SK-MEL-5 (cell line): ENCODE measurements around the gene SLC45A3. TPM values are rescaled to one million over a fixed set of nuclear protein-coding genes. Genes with fewer than 3 reads are reported as not detected.

Source experiments
- DNase-seq: peaks from one replicate; pipeline ENCODE4 v3.0.0-alpha.2; 2016; ENCODE audit warnings: low read depth, low spot score
- in situ Hi-C: cut with HindIII; loops from 2 replicates; pipeline ENCODE4 v1.10.0; 2016; ENCODE audit warnings: low sequenced_read_pairs, high pct_unique_total_duplicates, low pct_unique_long_range_greater_than_20kb
- total RNA-seq: library from RNA; depleted of rRNA; stranded (reverse); fragments of >200 nt; shearing (Covaris generic); gene quantifications from 2 replicates; pipeline ENCODE4 v1.2.3, GENCODE V29; 2014

Gene SLC45A3
- total RNA-seq, 1 experiment from 2014 or later: 5.5 TPM

DNA sequence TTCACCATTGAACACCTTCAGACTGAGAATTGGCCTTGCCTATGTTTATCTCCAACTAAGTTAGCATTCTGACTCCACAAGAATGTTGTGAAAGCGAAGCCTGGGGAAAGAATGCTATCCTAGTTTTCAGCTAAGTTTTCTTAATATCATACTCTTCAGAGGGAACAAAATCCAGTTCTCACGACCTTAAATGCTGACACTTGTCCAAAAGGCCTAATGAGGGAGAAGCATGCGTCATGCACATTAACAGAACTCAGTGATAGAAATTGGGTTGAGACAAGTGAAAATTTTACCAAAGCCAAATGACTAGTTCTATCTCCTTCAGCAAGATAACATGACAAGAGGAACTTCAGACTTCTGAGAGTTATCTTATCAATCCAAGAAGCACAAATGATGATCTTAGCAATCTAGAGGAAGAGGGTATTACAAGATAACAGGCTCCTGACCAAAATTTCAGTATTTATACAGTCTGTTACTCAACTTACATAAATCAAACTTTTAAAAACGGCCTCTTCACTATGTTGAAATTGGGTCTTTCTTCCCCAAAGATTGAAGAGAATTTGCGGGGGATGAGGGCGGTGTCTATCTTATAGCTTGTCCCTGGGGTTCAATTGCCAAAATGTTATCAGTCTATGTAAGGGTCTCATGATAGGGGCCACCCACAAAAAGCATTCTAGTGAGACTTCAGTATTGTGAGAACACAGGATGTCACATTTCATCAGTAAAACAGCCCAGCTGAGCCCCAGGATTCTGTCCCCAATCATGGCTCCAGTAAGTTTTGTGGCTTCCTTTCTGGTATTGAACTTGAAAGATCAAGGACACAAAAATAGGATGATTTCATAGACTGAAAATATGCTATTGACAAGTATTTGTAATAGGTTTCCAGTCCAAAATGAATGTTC, 26.5 kb upstream of the SLC45A3 start:
- in situ Hi-C loops: no loop called here
- DNase-seq: no peak

DNA sequence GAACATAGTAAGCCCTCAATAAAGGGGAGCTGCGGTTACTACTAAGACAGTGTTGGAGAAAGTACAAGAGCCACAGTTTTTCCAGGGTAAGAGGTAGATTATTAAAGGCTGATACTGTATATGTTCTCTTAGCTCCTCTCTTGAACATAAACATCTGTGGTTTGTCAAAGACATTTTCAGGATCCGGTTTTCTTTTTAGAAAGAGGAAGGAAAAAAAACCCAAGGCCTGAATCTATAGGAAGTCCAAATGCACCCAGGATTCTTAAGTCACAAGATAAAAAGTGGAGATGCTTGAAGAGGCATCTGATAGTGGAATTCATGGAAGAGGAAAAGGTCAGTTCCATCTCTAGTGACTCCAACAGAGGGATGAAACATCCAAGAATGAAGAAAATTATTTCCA, 24.6 kb upstream of the SLC45A3 start:
- in situ Hi-C loops: no loop called here
- DNase-seq: no peak

DNA sequence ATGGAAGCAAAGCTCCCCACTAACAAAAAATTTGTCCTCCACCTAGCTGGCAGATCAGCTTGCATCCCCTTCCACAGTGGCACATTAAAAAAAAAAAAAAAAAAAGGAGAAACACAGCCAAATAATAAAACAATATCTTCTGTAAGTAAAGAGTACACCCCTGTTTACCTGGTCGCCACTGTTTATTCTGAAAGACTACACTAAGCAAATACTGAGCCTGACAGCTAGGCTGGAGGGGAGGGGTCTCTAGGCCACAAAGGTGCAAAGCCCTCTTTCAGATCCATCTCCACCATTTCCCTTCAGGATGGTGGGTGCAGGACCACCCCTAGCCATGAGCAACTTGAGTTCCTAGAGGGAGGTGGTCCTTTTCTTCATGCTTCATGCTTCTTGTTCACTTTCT, 22.8 kb upstream of the SLC45A3 start:
- in situ Hi-C loops: no loop called here
- DNase-seq: no peak

DNA sequence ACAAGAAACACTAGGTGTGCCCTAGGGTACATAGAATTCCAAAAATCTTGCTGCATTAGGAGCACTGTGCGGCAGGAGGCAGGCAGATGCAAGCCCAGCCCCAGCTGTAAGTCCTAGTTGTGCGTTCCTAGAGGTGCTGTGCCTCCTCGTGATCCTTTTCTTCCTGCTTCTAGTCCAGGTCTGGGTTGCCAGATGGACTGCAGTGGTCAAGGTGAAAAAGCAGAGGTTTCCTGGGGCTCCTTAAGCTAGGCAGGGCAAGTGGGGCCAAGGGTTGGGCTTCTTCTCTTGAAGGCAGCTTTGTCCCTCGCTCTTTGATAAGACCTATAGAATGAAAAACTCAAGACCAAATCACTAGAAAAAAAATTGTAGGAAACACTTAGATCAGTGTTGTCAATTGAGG, 21.6 kb upstream of the SLC45A3 start:
- in situ Hi-C loops: no loop called here
- DNase-seq: no peak

DNA sequence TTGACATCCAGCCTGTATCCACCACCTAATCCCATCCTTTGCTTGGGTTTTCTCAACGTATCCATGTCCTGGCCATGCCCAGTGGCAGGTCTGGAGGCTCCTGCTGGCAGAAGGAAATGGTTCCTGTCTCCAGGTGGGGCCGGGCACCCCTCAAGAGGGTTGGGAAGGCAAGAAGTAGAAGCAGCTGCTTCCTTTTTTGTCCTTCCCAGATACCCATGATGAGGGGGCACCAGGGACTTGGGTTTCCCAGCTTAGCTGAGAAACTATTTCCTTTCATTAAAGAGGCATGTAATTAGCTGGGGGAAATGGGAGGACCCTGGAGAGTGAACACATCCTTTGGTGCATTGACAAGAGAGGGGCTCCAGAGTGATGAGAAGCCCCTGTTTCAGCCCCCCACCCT, 21.1 kb upstream of the SLC45A3 start:
- in situ Hi-C loops: no loop called here
- no peak for DNase-seq

DNA sequence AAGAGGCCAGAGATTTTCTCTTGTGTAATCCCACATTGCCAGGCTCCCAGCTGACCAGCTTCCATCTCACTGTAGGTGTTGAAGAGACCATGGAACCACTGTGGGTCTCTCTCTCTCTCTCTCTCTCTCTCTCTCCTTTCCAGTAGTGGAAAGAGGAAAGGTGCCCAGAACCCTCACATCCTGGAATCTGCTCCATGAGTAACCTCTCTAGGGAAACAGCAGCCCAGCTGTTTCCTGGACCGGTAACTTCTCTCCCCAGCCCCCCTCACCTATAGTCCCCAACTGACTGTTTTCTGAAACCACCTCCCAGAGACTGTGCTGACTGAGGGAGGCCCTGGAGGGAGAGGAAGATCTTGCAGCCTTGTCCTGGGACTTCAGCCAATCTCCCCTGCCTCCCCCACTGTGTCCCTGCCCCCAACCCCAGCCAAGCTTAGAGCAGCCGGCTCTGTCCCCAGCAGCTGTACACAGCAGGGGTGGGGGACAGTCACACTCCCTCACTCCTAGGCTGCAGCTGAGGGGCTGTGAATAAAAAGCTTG, 20.6 kb upstream of the SLC45A3 start:
- in situ Hi-C loops: no loop called here
- DNase-seq: no peak

DNA sequence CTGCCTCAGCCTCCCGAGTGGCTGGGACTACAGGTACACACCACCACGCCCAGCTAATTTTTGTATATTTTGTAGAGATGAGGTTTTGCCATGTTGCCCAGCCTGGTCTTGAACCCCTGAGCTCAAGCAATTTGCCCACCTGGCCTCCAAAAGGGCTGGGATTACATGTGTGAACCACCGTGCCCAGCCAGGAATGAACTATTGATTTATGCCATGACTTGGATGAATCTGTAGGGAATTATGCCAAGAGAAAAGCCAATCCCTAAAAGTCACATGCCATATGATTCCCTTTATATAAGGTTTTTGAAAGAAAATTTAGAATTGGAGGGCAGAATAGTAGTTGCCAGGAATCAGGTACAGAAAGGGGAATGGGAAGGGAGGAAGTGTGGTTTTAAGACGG, 19.1 kb upstream of the SLC45A3 start:
- in situ Hi-C loops: no loop called here
- no peak for DNase-seq

DNA sequence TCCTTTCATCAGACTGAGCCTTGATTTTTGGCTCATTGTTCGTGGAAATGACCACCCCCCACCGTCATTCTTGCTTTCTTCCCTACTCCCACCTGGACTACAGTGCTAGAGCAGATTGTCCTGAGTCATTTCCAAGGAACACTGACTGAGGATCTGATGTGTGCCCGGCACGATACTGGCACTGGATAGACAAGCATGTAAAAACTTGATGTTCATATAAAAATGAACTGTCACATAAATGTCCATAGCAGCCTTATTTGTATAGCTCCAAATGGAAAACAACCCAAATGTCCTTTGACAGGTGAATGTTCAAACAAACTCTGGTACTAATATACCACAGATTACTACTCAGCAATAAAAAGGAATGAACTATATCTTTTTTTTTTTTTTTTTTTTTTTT, 18.6 kb upstream of the SLC45A3 start:
- in situ Hi-C loops: no loop called here
- DNase-seq: no peak

DNA sequence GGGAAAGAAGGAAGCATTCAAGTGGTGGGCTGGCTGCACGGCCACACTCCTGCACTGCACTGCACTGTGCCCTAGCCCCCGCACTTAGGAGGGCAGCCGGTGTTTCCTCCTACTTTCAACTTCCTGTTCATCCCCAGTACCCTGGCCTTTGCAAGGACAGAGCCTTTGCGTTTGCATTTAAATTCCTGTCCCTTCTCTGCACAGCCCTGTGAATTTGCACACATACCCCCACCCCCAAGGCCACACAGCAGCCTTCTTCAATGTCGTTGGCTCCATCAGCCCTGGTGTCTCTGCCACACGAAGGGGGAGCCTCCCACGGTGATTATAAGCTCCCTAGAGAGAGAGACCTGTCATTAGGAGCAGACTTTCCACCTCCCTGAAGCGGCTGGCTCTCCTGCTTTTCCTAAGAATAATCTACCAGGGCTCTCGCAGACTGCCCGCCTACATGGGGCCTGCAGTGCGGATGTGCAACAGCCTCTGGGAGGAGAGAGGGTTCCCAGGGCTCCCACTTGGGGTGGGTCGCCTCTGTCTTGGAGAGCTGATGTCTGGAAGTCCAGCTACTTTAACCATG, 13.2 kb upstream of the SLC45A3 start:
- in situ Hi-C loops: no loop called here
- DNase-seq: no peak

DNA sequence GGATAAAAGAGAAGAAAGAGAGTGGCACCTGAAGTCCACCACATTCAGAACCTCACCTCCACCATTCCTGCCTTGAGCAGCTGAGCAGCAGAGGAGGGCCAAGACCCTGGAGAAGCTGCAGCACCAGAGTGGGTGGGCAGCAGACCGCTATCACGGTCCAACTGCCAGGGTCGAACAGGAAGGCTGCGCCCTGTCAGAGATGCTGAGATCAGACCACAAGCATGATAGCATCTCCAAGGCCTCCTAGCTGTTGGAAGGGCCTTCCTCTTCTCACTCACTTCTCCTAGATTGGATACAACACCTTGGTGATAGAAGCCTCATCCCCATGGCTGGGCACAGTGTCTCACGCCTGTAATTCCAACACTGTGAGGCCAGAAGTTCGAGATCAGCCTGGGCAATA, 12.1 kb upstream of the SLC45A3 start:
- in situ Hi-C loops: no loop called here
- no peak for DNase-seq

DNA sequence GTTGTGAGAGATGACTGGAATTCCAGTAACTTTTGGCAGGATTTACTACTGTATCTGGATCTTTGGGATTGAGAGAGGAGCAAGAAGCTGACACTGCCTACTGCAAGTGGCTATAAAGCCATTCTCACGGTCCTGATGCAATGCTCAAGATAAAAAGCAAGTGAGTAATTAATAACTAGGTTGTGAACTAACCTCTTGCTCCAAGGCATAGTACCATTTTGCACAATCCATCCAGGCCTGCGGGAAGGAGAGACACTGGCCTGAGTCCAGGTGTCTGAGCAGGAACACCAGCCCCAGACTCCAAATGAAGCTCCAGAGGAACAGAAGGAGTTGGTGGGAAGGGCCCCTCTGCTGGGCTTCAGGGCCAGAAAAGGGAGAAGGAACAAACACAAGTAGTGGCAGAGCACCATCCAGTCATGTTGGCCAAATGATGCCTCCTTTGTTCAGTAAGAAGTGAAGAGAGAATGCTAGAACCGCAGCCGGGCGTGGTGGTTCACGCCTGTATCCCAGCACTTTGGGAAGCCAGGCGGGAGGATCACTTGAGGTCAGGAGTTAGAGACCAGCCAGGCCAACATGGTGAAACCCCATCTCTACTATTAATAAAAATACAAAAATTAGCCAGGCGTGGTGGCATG, 9.9 kb upstream of the SLC45A3 start:
- in situ Hi-C loops: no loop called here
- no peak for DNase-seq

DNA sequence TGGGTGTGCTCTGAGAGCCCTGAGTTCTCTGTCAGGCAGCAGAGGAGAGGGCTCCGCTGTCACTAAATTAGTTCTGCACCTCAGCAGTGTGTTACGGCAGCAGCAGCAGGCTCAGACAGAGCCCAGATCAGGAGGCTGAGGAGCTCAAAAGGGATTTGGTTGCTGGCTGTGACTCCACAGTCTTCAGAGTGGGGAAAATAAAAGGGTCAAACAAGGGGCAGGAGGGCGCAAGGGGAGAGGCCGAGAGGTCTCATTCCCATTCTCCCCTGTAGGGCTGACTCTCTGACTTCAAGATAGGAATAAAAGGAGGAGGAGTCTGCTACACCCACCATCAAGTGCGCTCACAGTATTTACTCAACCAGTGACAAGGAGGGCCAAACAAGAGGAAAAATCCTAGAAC, 9.2 kb upstream of the SLC45A3 start:
- in situ Hi-C loops: no loop called here
- DNase-seq: no peak

DNA sequence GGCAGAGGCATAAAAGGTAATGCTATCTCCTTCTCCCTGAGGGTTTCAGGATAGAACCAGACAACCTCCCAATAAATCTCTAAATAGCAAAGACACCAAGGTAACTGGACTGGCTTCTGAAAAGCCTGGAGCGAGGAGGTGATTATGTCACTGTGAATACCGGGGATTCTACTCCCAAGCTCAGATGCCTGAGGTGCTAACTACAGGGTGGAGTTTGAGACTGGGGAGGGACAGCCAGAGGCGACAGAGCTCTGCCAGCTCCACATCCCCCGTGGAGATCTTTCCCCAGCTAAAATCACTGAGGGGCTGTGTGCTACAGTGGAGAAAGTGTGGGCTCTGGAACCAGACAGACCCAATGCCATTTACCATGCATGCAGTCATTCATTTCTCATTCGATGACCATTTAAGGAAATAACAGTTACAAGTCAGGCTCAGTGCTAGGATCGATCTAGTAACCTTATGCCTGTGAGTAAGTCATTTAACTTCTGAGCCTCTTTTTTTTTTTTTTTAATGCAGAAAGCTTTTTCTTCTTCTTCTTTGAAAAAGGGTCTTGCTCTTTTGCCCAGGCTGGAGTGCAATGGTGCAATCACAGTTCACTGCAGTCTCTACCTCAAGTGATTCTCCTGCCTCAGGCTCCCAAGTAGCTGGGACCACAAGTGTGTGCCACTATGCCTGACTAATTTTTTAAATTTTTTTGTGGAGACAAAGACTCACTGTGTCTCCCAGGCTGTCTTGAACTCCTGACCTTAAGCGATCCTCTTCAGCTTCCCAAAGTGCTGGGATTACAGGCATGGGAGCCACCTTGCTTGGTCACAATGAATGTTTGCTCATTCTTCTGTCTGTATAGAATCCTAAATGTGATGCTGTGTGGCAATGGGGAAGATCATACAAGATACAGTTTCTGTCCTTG, 8.1 kb upstream of the SLC45A3 start:
- in situ Hi-C loops: no loop called here
- DNase-seq: peak; percentile 52

DNA sequence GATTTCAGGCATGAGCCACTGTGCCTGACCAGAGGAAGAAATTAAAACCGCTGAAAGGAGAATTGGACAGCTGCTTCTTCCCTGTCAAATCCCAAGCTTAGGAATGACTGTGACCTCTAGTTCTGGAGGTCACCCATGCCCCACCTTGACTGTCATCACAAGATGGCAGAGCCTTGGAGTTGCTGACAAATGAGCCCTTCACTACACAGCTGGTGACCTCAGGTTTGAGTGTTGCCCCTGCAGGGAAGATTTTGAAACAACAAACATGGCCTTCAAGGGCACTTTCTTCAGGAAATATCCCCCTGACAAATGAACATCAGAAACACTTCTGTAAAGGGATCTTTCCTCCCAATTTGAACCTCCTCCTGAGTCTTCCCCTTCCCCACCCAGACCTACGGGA, 6.9 kb upstream of the SLC45A3 start:
- no peak for DNase-seq
- in situ Hi-C loops: no loop called here

DNA sequence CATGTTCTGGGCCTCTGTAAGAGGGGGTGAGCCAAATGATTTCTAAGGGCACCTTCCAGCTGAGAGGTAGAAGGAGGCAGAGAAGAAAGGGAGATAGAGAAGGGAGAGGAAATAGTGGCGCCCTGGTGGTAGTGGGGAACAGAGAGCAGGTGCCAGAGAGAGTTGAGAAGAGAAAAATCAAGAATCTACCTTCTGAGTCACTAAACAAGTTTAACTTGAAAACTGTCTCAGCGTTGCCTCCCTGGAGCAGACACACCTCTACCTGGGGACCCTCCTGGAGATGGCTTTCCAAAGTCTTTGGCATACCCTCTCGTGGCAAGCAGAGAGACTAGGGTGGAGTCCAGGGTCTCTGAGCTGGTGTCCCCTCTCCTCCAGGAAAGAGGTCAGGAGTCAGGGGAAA, 1.1 kb upstream of the SLC45A3 start:
- no peak for DNase-seq
- in situ Hi-C loops: no loop called here

DNA sequence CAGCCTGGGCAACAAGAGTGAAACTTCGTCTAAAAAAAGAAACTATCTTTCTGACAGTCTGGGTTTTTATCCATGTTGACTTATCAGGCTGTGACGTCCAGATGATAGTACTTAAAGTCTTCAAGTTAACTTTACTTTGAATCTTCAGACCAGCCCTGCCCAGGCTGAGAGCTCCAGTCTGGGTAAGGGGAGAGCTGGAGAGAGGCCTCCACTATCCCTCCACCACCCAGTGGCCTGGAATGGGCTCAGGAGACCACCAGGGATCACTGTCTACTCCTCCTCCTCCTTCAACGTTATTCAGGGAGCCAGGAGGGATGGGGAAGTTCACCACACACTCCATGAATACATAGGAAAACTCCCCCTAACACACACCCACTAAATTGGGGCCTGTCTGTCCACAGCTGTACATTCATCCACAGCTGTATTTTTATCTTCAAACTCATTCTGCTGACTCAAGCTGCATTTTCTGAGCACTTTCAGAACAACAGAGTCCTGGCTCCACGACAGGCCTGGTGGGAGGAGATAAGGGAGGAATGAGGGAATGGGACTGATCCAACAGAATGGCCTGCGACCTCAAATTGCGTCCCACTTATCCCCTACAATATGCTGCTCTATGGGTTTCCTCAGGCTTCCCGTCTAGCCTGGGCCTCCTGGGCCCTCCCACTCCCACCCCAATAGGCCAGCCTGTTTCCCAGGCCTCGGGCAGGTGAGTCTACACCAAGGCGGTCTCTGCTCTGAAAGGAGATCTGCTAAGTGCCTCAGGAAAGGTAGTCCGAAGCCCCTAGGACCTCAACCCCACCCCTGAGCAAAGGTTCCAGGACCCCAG, 1.8 kb downstream of the SLC45A3 start:
- in situ Hi-C loops: no loop called here
- DNase-seq: no peak

DNA sequence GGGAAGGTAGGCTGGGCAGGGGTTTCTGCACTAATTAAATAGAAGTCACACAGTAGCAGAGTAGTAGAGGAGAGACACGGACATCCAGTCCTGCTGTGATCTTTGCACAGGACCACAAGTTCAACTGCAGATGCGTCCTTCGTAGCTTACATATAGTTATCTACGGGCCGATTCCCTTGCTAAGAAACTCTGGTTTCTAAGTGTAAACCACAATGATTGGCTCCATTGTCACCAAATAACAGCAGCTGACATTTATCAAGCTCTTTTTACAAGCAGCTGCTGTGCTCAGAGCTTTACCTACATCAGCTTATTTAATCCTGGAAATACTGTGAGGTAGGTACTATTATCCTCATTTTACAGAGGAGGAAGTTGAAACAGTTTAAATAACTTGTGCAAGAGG, 3.1 kb downstream of the SLC45A3 start:
- in situ Hi-C loops: no loop called here
- peak; percentile 28 for DNase-seq
